Measurements from ENCODE around the gene IDH1. TPM values are rescaled to one million over a fixed set of nuclear protein-coding genes. Genes with fewer than 3 reads are reported as not detected.
"Not testable (repeated sequence)": the region's sequence is repeated elsewhere in the genome, so short reads cannot be mapped to it uniquely, and the experiment has no call there.

IDH1 gene
- total and polyA plus RNA-seq, 2 donors (not counting 1 experiment from before 2014, with no cell fraction given), result 13.9 to 41.4 TPM

GRCh38 chr2:208222351-208222750 lies 32.5 kb downstream of the IDH1 start:
- 97% methylated on average over 3 of the region's 3 CpGs for WGBS (ENCODE audit: insufficient coverage)
- H3K4me3 ChIP-seq (ENCODE audit: control extremely low read depth in 1 of 5, extremely low read depth in 1 of 5, insufficient read depth in 1 of 5, low read depth in 2 of 5, low read length in 4 of 5), result no peak overlapping the region
- intact Hi-C loops (cut with micrococcal nuclease), result no loop called here
- no peak overlapping the region for H3K9ac ChIP-seq (ENCODE audit: low read length)
- peaks cover 0 to 8% (median 0%) of the 10 kb centered on the region in 3 donors for H3K9me3 ChIP-seq (ENCODE audit: control extremely low read depth in 1 of 3, control insufficient read depth in 2 of 3, insufficient read depth in 1 of 3, low read length in 2 of 3)
- H3K4me2 ChIP-seq (replicated peaks; ENCODE audit: low read depth, low read length, poor library complexity, severe bottlenecking), result no peak overlapping the region
- no peaks in the 10 kb centered on the region for H3K36me3 ChIP-seq (replicated peaks in 1 of 2; ENCODE audit: control extremely low read depth in 1 of 2, control insufficient read depth in 1 of 2, extremely low read depth in 1 of 2, insufficient read depth in 2 of 2, low read length in 1 of 2)
- peaks cover 4% of the 10 kb centered on the region for H3K27me3 Mint-ChIP-seq
- H3K4me1 Mint-ChIP-seq, result no peaks in the 10 kb centered on the region
- H3K79me2 ChIP-seq (ENCODE audit: control insufficient read depth, insufficient read depth, low read length), result no peaks in the 10 kb centered on the region
- TF ChIP-seq CTCF (IDR thresholded peaks at IDR 0.05), result no peak
- TF ChIP-seq EZH2 (IDR thresholded peaks at IDR 0.05; ENCODE audit: borderline replicate concordance, insufficient read depth, low read depth, low read length, poor library complexity, severe bottlenecking), result no peak
- H4K20me1 ChIP-seq (ENCODE audit: control insufficient read depth, insufficient read depth, low read length, poor library complexity, severe bottlenecking), result no peaks in the 10 kb centered on the region
- H3K4me1 ChIP-seq (ENCODE audit: control insufficient read depth in 2 of 2, insufficient read depth in 2 of 2, low read length in 2 of 2), result no peaks in the 10 kb centered on the region
- CTCF ChIA-PET, result no interaction called here
- H3K9me3 Mint-ChIP-seq (ENCODE audit: insufficient read depth), result no peaks in the 10 kb centered on the region
- H3K27ac ChIP-seq (ENCODE audit: low read length in 2 of 2), result no peak overlapping the region
- POLR2A ChIA-PET, result no interaction called here
- H2AFZ ChIP-seq (ENCODE audit: insufficient read depth, low read depth, low read length, poor library complexity, severe bottlenecking), result no peak overlapping the region
- no peak overlapping the region for H3K27ac Mint-ChIP-seq
- no peaks in the 10 kb centered on the region for H3K27me3 ChIP-seq (replicated peaks in 1 of 4; ENCODE audit: control extremely low read depth in 1 of 4, control insufficient read depth in 3 of 4, insufficient read depth in 4 of 4, low read length in 3 of 4)
- DNase-seq (no peak), ATAC-seq (ENCODE audit: low read depth) (no peak)
- H3K4me3 Mint-ChIP-seq, result no peak overlapping the region

DNA sequence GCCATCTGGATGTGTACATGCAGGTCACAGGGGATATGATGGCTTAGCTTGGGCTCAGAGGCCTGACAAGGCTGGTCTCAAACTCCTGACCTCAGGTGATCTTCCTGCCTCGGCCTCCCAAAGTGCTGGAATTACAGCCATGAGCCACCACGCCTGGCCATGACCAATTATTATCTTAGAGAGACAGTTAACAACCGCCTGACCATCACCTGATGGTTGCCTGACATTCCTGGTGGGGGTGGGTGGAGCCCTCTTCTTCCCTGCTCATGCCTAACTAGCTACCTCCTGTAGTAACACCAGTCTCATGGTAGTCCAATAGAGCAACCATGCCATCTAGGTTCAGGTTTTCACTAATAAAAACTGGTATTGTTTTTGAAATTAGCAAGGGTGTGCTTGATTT lies 33.0 kb downstream of the IDH1 start:
- H3K4me3 Mint-ChIP-seq; H3K4me1 ChIP-seq (ENCODE audit: control insufficient read depth in 2 of 2, insufficient read depth in 2 of 2, low read length in 2 of 2); H2AFZ ChIP-seq (ENCODE audit: insufficient read depth, low read depth, low read length, poor library complexity, severe bottlenecking); H3K27me3 ChIP-seq (replicated peaks in 1 of 4; ENCODE audit: control extremely low read depth in 1 of 4, control insufficient read depth in 3 of 4, insufficient read depth in 4 of 4, low read length in 3 of 4); POLR2A ChIA-PET; ATAC-seq (ENCODE audit: low read depth); H3K36me3 ChIP-seq (replicated peaks in 1 of 2; ENCODE audit: control extremely low read depth in 1 of 2, control insufficient read depth in 1 of 2, extremely low read depth in 1 of 2, insufficient read depth in 2 of 2, low read length in 1 of 2); H3K27me3 Mint-ChIP-seq; DNase-seq; H3K27ac ChIP-seq (ENCODE audit: low read length in 2 of 2); H3K4me2 ChIP-seq (replicated peaks; ENCODE audit: low read depth, low read length, poor library complexity, severe bottlenecking); H3K4me1 Mint-ChIP-seq; H3K9ac ChIP-seq (ENCODE audit: low read length); H4K20me1 ChIP-seq (ENCODE audit: control insufficient read depth, insufficient read depth, low read length, poor library complexity, severe bottlenecking); intact Hi-C loops (cut with micrococcal nuclease); H3K4me3 ChIP-seq (ENCODE audit: control extremely low read depth in 1 of 5, extremely low read depth in 1 of 5, insufficient read depth in 1 of 5, low read depth in 2 of 5, low read length in 4 of 5); H3K27ac Mint-ChIP-seq; H3K9me3 Mint-ChIP-seq (ENCODE audit: insufficient read depth); H3K79me2 ChIP-seq (ENCODE audit: control insufficient read depth, insufficient read depth, low read length); H3K9me3 ChIP-seq (ENCODE audit: control extremely low read depth in 1 of 3, control insufficient read depth in 2 of 3, insufficient read depth in 1 of 3, low read length in 2 of 3): not testable (repeated sequence)
- no CpG with 5 or more reads among the region's 3 CpGs for WGBS (ENCODE audit: insufficient coverage)
- CTCF ChIA-PET, result interaction anchor here (0.6 kb wide), 1 partner anchor 46 kb away, joined by 3 read pairs; no protein-coding TSS in a partner anchor

All from B cell (primary cell).